ACC112 (cell line): ENCODE results near the gene UBE2E2.

Experiments used
- H2AFZ ChIP-seq: fragments of 200-600 bp; sonication (generic); one replicate; pipeline ENCODE4 v1.6.0; 2017; ENCODE audit warnings: antibody characterized with exemption, low read length; ENCODE audit not compliant: unreplicated experiment
- H3K27ac ChIP-seq: fragments of 200-600 bp; sonication (generic); 2 replicates; pipeline ENCODE4 v1.5.1; 2014; ENCODE audit warnings: low read depth, mild to moderate bottlenecking, antibody characterized with exemption, low read length, moderate library complexity
- H3K27me3 ChIP-seq: fragments of 200-600 bp; sonication (generic); 2 replicates; pipeline ENCODE4 v1.6.1; 2014; ENCODE audit warnings: mild to moderate bottlenecking, antibody characterized with exemption, low read length, moderate library complexity, mixed read lengths; ENCODE audit not compliant: insufficient read depth
- H3K36me3 ChIP-seq: fragments of 200-600 bp; sonication (generic); 2 replicates; pipeline ENCODE4 v1.6.1; 2016; ENCODE audit warnings: mild to moderate bottlenecking, antibody characterized with exemption, low read length, moderate library complexity, mixed read lengths; ENCODE audit not compliant: insufficient read depth
- H3K4me1 ChIP-seq: fragments of 200-600 bp; sonication (generic); one replicate; pipeline ENCODE4 v1.6.1; 2016; ENCODE audit warnings: low read length, mixed read lengths; ENCODE audit not compliant: insufficient read depth, unreplicated experiment, control insufficient read depth
- H3K4me3 ChIP-seq: fragments of 200-600 bp; sonication (generic); 2 replicates; pipeline ENCODE4 v1.5.1; 2014; ENCODE audit warnings: mild to moderate bottlenecking, low read depth, low read length
- H3K79me2 ChIP-seq: fragments of 200-600 bp; sonication (generic); one replicate; pipeline ENCODE4 v1.6.0; 2016; ENCODE audit warnings: low read length; ENCODE audit not compliant: control insufficient read depth, unreplicated experiment, insufficient read depth

The UBE2E2 gene

DNA sequence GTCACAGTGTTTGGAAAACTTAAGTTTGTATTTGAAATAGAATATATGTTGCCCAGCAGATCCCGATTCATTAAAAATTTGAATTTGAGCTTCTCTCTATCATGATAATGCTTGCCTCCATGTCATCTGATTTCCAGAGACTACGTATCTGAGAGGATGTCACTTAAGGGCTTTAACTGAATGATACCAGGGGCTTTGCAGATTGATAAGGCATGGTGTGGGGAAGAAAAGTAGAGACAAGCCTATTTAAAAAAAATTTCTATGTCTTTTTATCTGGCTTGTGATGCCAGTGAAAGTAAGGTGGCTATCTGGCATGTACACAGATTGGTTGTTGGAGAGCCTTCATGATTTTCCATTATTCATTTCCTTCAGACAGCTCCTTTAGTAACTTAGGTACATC, 72.7 kb downstream of the UBE2E2 start:
- Histone ChIP-seq H3K27me3 (no peaks in the 10 kb centered on the region), H3K4me1 (peaks cover 17% of the 10 kb centered on the region), H3K4me3 (no peak overlapping the region), H3K79me2 (peaks cover 18% of the 10 kb centered on the region), H3K27ac (no peak overlapping the region), H3K36me3 (0 out of 2 replicates have a peak, but pooled peaks cover 3% of the 10 kb centered on the region), H2AFZ (no peak overlapping the region)

DNA sequence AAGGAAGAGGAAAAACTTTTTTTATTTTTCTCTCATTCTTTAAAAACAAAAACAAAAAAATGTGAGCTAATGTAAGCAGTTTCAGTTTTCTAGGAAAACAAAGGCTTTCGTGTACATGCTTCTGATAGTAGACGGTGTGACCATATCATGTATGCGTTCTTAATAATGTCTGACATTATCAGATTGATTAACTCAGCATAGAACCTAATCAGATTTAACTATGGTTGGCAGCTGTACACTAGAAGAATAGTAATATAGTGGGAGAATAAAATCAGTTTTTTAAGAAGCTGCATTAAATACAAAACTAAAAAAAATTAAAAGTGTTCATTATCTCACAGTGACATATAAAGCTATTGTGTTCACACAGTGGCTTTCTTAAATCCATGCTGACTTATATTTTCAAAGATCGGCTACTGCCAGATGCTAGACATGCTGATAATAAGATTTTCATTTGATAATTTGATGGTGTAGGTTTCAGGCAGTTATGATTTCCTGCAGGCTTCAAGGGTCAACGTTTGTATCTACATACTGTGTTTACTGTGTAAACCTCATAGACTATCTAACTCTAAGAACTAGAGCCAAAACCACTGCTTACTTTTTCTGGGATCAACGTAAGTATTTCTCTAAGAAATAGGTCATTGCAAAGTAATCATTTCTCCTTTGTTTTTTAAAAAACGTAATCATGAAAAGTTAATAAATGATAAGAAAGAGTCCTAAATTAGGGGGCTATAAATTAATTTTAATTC, 74.0 kb downstream of the UBE2E2 start:
- Histone ChIP-seq H3K4me1 (peaks cover 17% of the 10 kb centered on the region), H2AFZ (no peak overlapping the region), H3K4me3 (no peak overlapping the region), H3K79me2 (peaks cover 20% of the 10 kb centered on the region), H3K27me3 (no peaks in the 10 kb centered on the region), H3K27ac (no peak overlapping the region), H3K36me3 (no peaks in the 10 kb centered on the region)

GRCh38 chr3:23277688-23278087, 74.6 kb downstream of the UBE2E2 start:
- Histone ChIP-seq H3K4me3 (no peak overlapping the region), H3K79me2 (peaks cover 20% of the 10 kb centered on the region), H3K36me3 (no peaks in the 10 kb centered on the region), H3K27ac (no peak overlapping the region), H3K27me3 (no peaks in the 10 kb centered on the region), H2AFZ (no peak overlapping the region), H3K4me1 (peaks cover 13% of the 10 kb centered on the region)

DNA sequence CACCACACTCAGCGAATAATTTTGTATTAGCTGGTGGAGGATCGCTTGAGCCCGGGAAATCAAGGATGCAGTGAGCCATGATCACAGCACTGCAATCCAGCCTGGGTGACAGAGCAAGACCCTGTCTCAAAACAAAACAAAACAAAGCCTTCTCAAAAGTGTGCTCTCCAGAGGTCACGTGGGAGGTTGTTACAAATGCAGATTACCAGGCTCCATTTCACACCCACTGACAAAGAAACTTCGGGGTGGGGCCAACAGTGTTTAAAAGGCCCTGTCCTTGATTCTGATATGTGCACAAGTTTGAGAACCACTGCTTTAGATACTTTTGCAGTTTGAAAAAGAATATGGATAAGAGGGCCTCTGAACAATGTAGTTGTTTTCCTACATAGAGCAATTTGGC, 80.5 kb downstream of the UBE2E2 start:
- Histone ChIP-seq H3K79me2 (peaks cover 43% of the 10 kb centered on the region), H3K36me3 (peaks cover 5% of the 10 kb centered on the region; the same call in 1 of the 2 replicates), H3K4me1 (no peaks in the 10 kb centered on the region), H3K27ac (no peak overlapping the region), H3K27me3 (no peaks in the 10 kb centered on the region), H2AFZ (no peak overlapping the region), H3K4me3 (no peak overlapping the region)

DNA sequence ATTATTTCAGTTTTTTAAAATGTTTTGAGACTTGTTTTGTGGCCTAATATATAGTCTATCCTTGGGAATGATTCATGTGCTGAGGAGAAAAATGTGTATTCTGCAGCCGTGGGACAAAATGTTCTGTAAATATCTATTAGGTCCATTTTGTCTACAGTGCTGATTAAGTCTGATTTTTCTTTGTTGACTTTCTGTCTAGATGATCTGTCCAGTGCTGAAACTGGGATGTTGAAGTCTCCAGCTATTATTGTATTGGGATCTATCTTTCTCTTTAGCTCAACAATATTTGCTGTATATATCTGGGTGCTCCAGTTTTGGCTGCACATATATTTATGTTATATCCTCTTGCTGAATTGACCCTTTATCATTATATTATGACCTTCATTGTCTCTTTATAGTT, 85.2 kb downstream of the UBE2E2 start:
- H3K4me1 ChIP-seq = no peaks in the 10 kb centered on the region
- H3K27me3 ChIP-seq = no peaks in the 10 kb centered on the region
- peaks cover 46% of the 10 kb centered on the region for H3K79me2 ChIP-seq
- H2AFZ ChIP-seq = no peak overlapping the region
- H3K36me3 ChIP-seq = peaks cover 5% of the 10 kb centered on the region; the same call in 1 of the 2 replicates
- no peak overlapping the region for H3K4me3 ChIP-seq
- no peak overlapping the region for H3K27ac ChIP-seq

DNA sequence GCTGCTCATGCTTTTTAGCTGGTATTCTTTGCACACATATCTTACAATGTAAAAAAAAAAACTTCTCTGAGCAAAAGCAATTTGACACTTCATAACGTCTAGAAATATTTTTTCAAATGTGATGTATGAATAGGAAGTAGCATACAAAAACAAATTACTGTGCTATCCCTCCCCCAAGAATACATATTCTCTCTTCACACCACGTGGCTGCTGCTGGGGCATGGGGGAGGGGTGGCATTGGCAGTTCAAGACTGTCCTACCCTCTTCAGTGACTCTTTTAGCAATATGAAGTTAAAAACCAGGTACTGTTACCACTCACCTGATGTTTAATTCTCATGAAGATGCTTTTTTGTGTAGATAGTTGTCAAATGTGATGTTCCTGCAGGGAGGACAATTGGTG, 85.6 kb downstream of the UBE2E2 start:
- H2AFZ ChIP-seq = no peak overlapping the region
- H3K4me3 ChIP-seq = no peak overlapping the region
- H3K27me3 ChIP-seq = no peaks in the 10 kb centered on the region
- peaks cover 42% of the 10 kb centered on the region for H3K79me2 ChIP-seq
- H3K4me1 ChIP-seq = no peaks in the 10 kb centered on the region
- H3K36me3 ChIP-seq = peaks cover 5% of the 10 kb centered on the region; the same call in 1 of the 2 replicates
- H3K27ac ChIP-seq = no peak overlapping the region

DNA sequence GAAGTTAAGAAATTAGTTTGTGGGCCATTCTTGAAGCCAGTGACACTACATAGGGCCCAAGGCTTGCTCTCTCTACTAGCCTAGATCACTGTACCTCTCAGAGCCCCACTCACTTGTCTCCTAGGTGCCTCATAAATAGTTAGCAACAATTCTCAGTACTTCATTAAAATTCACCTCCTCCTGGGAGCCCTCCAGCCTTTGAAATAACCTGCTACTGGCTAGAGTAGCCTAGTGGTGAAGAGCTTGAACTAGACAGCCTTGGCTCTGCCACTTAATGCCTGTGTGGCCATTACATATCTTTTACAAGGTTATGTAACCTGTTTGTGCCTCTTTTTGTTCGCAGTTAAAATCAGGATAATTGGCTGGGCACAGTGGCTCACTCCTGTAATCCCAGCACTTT, 89.3 kb downstream of the UBE2E2 start:
- Histone ChIP-seq H3K4me3 (no peak overlapping the region), H3K27me3 (no peaks in the 10 kb centered on the region), H3K4me1 (no peaks in the 10 kb centered on the region), H2AFZ (no peak overlapping the region), H3K27ac (no peak overlapping the region), H3K79me2 (peaks cover 25% of the 10 kb centered on the region), H3K36me3 (peaks cover under 1% of the 10 kb centered on the region; the same call in 1 of the 2 replicates)

DNA sequence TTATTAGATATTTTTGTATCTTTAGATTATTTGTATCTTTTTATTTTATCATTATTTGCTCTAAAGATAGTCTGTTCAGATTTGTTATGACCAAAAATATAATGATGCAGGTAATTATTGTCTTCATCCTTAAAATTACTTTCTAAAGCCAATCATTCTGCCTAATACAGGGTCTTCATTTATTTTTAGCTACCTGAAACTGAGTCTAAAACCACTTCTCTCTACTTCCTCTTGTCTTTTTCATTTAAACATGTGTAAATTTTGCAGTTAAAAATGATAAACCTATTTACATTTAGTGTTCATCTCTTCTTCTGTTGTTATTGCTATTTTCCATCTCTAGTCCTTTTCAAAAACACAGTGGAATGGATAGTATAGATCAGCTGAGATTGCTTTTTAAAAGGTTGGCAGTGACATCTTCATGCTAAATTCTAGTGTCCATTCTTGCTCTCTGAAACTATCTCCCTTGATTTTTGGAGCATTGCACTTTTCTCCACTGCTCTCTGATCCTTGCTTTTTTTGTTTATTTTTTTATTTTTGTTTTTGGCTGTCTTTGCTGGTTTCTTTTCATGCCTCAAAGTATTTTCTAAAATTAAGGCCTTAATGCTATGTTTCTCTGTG, 91.8 kb downstream of the UBE2E2 start:
- no peaks in the 10 kb centered on the region for H3K4me1 ChIP-seq
- no peak overlapping the region for H2AFZ ChIP-seq
- H3K27ac ChIP-seq = no peak overlapping the region
- no peak overlapping the region for H3K4me3 ChIP-seq
- H3K36me3 ChIP-seq = no peaks in the 10 kb centered on the region
- H3K27me3 ChIP-seq = no peaks in the 10 kb centered on the region
- H3K79me2 ChIP-seq = peaks cover 13% of the 10 kb centered on the region

GRCh38 chr3:23301819-23302218, 98.7 kb downstream of the UBE2E2 start:
- no peaks in the 10 kb centered on the region for H3K4me1 ChIP-seq
- no peaks in the 10 kb centered on the region for H3K27me3 ChIP-seq
- H3K27ac ChIP-seq = no peak overlapping the region
- H3K36me3 ChIP-seq = no peaks in the 10 kb centered on the region
- peaks cover 31% of the 10 kb centered on the region for H3K79me2 ChIP-seq
- no peak overlapping the region for H2AFZ ChIP-seq
- no peak overlapping the region for H3K4me3 ChIP-seq

GRCh38 chr3:23302271-23302670, 99.1 kb downstream of the UBE2E2 start:
- Histone ChIP-seq H3K4me1 (no peaks in the 10 kb centered on the region), H2AFZ (no peak overlapping the region), H3K4me3 (no peak overlapping the region), H3K27ac (no peak overlapping the region), H3K27me3 (no peaks in the 10 kb centered on the region), H3K36me3 (no peaks in the 10 kb centered on the region), H3K79me2 (peaks cover 31% of the 10 kb centered on the region)
